Heart right ventricle (tissue), 16 donors: ENCODE measurements around the gene GGNBP2. TPM values are rescaled to one million over a fixed set of nuclear protein-coding genes. Genes with fewer than 3 reads are reported as not detected.

Experiments
- ATAC-seq, 8 donors: fragments of 200-7000 bp; cut with Tn5 transposase; one replicate each; pipeline ENCODE4 v1.9.1; 2020; ENCODE audit warnings: mild to moderate bottlenecking in 8 of 8, moderate library complexity in 8 of 8, moderate number of reproducible peaks in 1 of 8
- DNase-seq, 2 donors: peaks; one replicate each; pipeline ENCODE4 v3.0.0-alpha.2; 2020
- H3K27ac ChIP-seq, 10 donors: fragments of 200-600 bp; sonication (generic) in 2 of 10; one replicate each; pipeline versions ENCODE4 v1.5.0 to v1.8.0; 2020 to 2022; ENCODE audit warnings: mild to moderate bottlenecking in 3 of 10
- H3K27me3 ChIP-seq, 7 donors: fragments of 200-600 bp; one replicate each; pipeline ENCODE4 v1.8.0; 2021 to 2022; ENCODE audit warnings: mild to moderate bottlenecking in 2 of 7
- H3K36me3 ChIP-seq, 9 donors: fragments of 200-600 bp; sonication (generic) in 1 of 9; one replicate each; pipeline versions ENCODE4 v1.5.0 to v1.8.0; 2020 to 2022; ENCODE audit warnings: mild to moderate bottlenecking in 2 of 9
- H3K4me1 ChIP-seq, 9 donors: fragments of 200-600 bp; sonication (generic) in 1 of 9; one replicate each; pipeline versions ENCODE4 v1.5.0 to v1.8.0; 2020 to 2022; ENCODE audit warnings: mild to moderate bottlenecking in 4 of 9
- H3K4me3 ChIP-seq, 10 donors: fragments of 200-600 bp; sonication (generic) in 2 of 10; one replicate each; pipeline versions ENCODE4 v1.5.0 to v1.8.0; 2020 to 2022; ENCODE audit warnings: mild to moderate bottlenecking in 7 of 10, moderate library complexity in 2 of 10
- H3K9me3 ChIP-seq, 11 donors: fragments of 200-600 bp in 10 of 11; sonication (generic) in 2 of 11; one replicate each; pipeline versions ENCODE4 v1.5.0 to v1.8.0; 2013 to 2022; ENCODE audit warnings: mild to moderate bottlenecking in 2 of 11, control low read depth in 1 of 11, moderate library complexity in 1 of 11
- CTCF ChIP-seq, 9 donors: fragments of 200-600 bp; sonication (generic) in 2 of 9; IDR thresholded peaks; one replicate each; pipeline versions ENCODE4 v1.5.0 to v1.8.0; 2021 to 2022; ENCODE audit warnings: antibody characterized with exemption in 9 of 9, mild to moderate bottlenecking in 5 of 9, moderate library complexity in 1 of 9
- WGBS, 2 donors: extraction: QIAGEN DNeasy Blood & Tissue Kit; methylation state at CpG; one replicate each; pipeline ENCODE4 v1.1.7; 2013; ENCODE audit warnings: inconsistent platforms in 1 of 2; 5-methylcytosine and 5-hydroxymethylcytosine counted together
- intact Hi-C, 10 donors: fragments of 100-400 bp; cut with DNase I; formaldehyde crosslinking; loops; one replicate each; pipeline versions ENCODE4 v1.11.1 to v1.14.2; 2022
- polyA plus RNA-seq, 2 donors: library from polyadenylated mRNA; stranded (reverse); fragments of 200-250 nt; gene quantifications; one replicate each; pipeline ENCODE4 v1.2.3, GENCODE V29; 2013
- total RNA-seq, 10 donors: library from RNA; stranded (reverse); fragmentation: NEBNext Ultra II Directional in 3 of 10; extraction: Animal tissue kit (Norgen Biotek cat#: 25700) in 3 of 10; gene quantifications; one replicate each; pipeline versions ENCODE4 v1.2.1 to v1.2.4, GENCODE V29; 2021 to 2023
- donor health status: Arrhythmogenic right ventricular cardiomyopathy.
- donor health status: ischemic (EF 13 %, LVEDD 7.1; RV severe dilation, severe dysfunction).
- donor health status: healthy with polysubstance abuse.
- donor health status: DM: no; HTN: yes; CAD: no.
- donor health status: DM: no; HTN: no; CAD: no.
- donor health status: ischemic (EF 25% LVEDD 6.9; RV normal size, moderate dysfunction).
- donor health status: ischemic (EF 25% LVEDD 5.7; RV mildly dilated, moderate dysfunction).
- donor health status: healthy.
- donor health status: DM: yes; HTN: yes; CAD: no.
- donor health status: Ischemic cardiomyopathy.
- donor health status: ischemic (EF 35%, LVEDD 5.7; RV mildly dilated, moderate dysfunction).
- donor health status: nonischemic (EF 11% LVEDD 7.7; RV severe dilation, severe dysfunction).
- donor health status: DM: yes; HTN: yes; CAD: no.
- donor health status: PGD.
- donor health status: ischemic (EF 29% LVEDD 5.4; RV normal size, mild dysfunction).
- donor health status: nonischemic (EF 23%, LVEDD 6.1; RV moderate dilation, normal function).

The GGNBP2 gene
- total and polyA plus RNA-seq, 12 donors: 25.9 to 51.2 (median 45.8) TPM

- Histone ChIP-seq H3K9me3 (no peaks in the 10 kb centered on the region), H3K27me3 (no peaks in the 10 kb centered on the region), H3K4me3 (peak overlapping the region in 5 of 10 donors; percentile 79 to 98 (median 89)), H3K27ac (peak overlapping the region in 6 of 10 donors; percentile 77 to 90 (median 84)), H3K36me3 (peaks cover 0 to 16% (median 0%) of the 10 kb centered on the region in 9 donors), H3K4me1 (peaks cover 0 to 26% (median 19%) of the 10 kb centered on the region in 9 donors)
- WGBS, 2 donors: 68 to 85% methylated on average over 3 of the region's 3 CpGs
- no peak for ATAC-seq
- intact Hi-C loops: loop anchor here in 2 of 10 donors (5.0 to 10.0 kb wide), 2 partner anchors 347 to 774 kb away; partner anchors contain the start of genes AATF (in 1 of the 2) and C17orf78 (in 1 of the 2)
- DNase-seq: no peak
- no peak for TF ChIP-seq CTCF (IDR thresholded peaks at IDR 0.05)
These were observed 55.7 kb downstream of the GGNBP2 start for GRCh38 chr17:36600465-36600864.

DNA sequence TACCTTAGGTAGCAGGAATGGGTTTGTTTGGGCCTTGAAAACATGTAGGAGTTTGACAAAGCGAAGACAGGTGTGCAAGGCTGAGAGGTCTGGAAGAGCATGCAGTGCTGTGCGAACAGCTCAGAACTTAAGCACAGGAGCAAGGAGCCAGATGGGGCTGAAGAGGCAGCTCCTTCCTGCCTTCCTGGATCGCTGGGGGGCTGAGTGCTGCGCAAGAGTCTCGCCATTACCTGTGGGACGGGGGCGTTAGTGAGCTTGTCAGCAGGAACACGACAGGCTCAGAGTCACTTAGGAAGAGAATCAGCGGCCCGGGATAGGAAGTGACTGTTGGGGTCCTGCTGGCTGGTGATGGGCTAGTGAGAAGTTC lies 56.2 kb downstream of the GGNBP2 start:
- 13 to 16% methylated on average over 10 of the region's 10 CpGs for WGBS, 2 donors
- intact Hi-C loops: loop anchor here in 3 of 10 donors (1.0 to 10.0 kb wide), 3 partner anchors 10 to 774 kb away; partner anchors contain the start of genes AATF (in 1 of the 3), C17orf78 (in 1 of the 3) and DHRS11 (in 1 of the 3)
- ATAC-seq: peak in 5 of 8 donors; percentile 4 to 22 (median 10)

GRCh38 chr17:36601303-36602029 lies 56.7 kb downstream of the GGNBP2 start, which contains the start of gene MRM1:
TSS of gene MRM1 (plus strand) at chr17:36601583. CDS start at chr17:36601811, 228 bp downstream.
- peak within 1 kb of the TSS; percentile 67 to 98 (median 90) for H3K4me3 ChIP-seq
- H3K36me3 ChIP-seq: peaks cover 0 to 15% (median 0%) of the 10 kb centered on the region in 9 donors
- no peaks in the 10 kb centered on the region for H3K27me3 ChIP-seq
- peak within 1 kb of the TSS; percentile 60 to 90 (median 84) for H3K27ac ChIP-seq
- peak in 3 of 9 donors; percentile 5 to 45 (median 41) for TF ChIP-seq CTCF (IDR thresholded peaks at IDR 0.05)
- peaks cover 0 to 26% (median 19%) of the 10 kb centered on the region in 9 donors for H3K4me1 ChIP-seq
- intact Hi-C loops: loop anchor here in 3 of 10 donors (1.0 to 10.0 kb wide), 3 partner anchors 10 to 773 kb away; partner anchors contain the start of genes AATF (in 1 of the 3), C17orf78 (in 1 of the 3) and DHRS11 (in 1 of the 3)
- no peaks in the 10 kb centered on the region for H3K9me3 ChIP-seq
- ATAC-seq (peak; percentile 94 to 98 (median 96)), DNase-seq (peak; percentile 94 to 95)
- 0% methylated on average over 54 to 60 of the region's 60 CpGs for WGBS, 2 donors

More for the DNA sequence above, 56.2 kb downstream of the GGNBP2 start:
- Histone ChIP-seq H3K9me3 (no peaks in the 10 kb centered on the region), H3K36me3 (peaks cover 0 to 16% (median 0%) of the 10 kb centered on the region in 9 donors), H3K4me1 (peaks cover 0 to 26% (median 19%) of the 10 kb centered on the region in 9 donors), H3K27ac (peak overlapping the region; percentile 60 to 90 (median 84)), H3K4me3 (peak overlapping the region; percentile 67 to 98 (median 90)), H3K27me3 (no peaks in the 10 kb centered on the region)
- no peak for TF ChIP-seq CTCF (IDR thresholded peaks at IDR 0.05)
- DNase-seq: no peak

- peak overlapping the region; percentile 60 to 90 (median 84) for H3K27ac ChIP-seq
- H3K27me3 ChIP-seq: no peaks in the 10 kb centered on the region
- TF ChIP-seq CTCF (IDR thresholded peaks at IDR 0.05): no peak
- H3K36me3 ChIP-seq: peaks cover 0 to 8% (median 0%) of the 10 kb centered on the region in 9 donors
- intact Hi-C loops: loop anchor here in 2 of 10 donors (5.0 to 10.0 kb wide), 2 partner anchors 345 to 773 kb away; partner anchors contain the start of genes AATF (in 1 of the 2) and C17orf78 (in 1 of the 2)
- 6 to 7% methylated on average over 38 of the region's 38 CpGs for WGBS, 2 donors
- DNase-seq (no peak), ATAC-seq (peak in 7 of 8 donors; percentile 0 to 44 (median 4))
- H3K9me3 ChIP-seq: no peaks in the 10 kb centered on the region
- peak overlapping the region; percentile 67 to 98 (median 90) for H3K4me3 ChIP-seq
- H3K4me1 ChIP-seq: peaks cover 0 to 26% (median 19%) of the 10 kb centered on the region in 9 donors
These were observed 57.5 kb downstream of the GGNBP2 start for GRCh38 chr17:36602030-36602748.
